Measurements from ENCODE around the gene KCNMB2.

Gene KCNMB2

DNA sequence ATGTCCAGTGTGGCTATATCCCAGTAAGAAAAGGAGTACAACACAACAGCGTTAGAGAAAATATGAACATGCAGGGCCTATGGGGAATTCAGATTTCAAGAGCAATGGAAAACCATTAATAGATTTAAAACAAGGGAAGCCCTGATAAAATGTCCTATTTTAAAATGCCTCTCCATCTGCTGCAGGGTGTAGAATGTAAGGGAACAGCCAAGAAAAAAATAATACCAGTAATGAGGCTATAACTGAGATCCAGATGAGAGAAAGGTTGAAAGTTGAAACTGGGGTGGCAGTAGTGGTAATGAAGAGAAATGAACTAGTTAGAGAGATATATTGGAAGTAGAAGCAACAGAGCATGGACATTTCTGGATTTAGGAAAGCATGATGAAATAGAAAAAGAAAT is 226.1 kb downstream of the KCNMB2 start:
- no peak for DNase-seq

DNA sequence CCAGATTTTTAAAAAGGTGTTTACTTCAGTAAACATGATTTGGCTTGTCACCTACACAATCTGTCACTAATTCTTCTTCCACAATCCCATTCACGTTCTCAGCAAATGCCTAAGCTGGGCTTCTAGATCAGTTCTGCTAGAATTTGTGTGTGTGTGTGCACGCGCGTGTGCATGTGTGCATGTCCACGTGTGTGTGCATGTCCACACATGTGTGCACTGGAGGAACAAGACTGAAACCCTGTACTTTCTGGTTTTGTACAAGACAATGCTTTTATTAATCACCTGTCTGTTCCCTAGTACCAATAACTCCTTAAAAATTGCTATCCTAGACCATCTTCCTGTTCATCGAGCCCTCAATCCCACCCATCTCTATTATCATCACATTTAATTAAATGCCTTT is 229.2 kb downstream of the KCNMB2 start:
- DNase-seq: no peak

DNA sequence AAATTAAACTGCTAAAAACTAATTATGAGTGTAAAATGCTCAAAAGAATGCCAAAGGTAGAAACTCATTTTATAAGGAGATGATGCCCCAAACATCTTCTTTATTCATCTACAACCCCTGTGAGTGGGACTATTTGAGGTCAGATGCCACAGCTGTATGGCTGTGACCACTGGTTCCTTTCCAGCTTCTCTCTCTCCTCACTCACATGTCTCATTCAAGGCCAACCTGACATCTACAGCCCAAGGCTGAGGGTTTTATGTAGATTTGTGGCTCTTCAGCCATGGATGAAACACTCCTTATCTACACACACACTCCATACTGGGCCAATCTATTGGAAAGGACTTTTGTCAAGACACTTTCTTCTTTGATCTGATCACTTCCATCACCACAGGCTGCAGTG is 231.3 kb downstream of the KCNMB2 start:
- no peak for DNase-seq

DNA sequence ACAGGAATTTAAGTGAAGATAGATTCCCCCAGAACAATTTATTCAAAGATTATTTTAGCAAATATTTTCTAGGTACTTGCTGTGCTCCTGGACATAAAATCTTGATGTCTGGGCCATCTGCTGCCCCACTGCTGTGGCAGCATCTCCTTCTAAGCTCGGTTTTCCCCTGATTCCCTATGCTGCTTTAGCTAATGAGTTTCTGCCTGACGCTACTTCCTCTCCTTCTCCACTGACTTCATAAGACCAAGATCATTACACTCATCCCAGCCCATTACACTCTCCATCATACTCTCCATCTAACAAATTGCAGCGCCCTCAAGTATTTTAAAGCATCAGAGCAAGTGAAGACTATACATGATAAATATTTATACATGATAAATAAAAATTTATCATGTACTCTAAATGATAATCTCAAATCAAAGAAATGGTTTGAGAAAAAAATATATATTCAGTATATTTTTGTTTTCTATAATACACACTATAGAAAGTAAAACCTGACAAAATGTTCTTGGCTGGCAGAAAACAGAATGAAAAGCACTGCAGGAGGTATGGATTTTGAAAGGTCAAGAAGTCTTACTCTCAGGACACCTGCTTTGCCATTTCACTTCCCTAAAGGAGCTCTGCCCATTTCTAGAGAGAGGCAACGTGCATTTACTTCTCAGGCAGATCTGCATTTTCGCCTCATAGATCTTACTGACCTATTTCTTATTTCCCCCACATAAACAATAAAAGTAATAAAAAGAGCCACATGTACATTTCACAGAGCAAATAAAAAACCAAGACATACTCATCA is 232.0 kb downstream of the KCNMB2 start:
- no peak for DNase-seq

DNA sequence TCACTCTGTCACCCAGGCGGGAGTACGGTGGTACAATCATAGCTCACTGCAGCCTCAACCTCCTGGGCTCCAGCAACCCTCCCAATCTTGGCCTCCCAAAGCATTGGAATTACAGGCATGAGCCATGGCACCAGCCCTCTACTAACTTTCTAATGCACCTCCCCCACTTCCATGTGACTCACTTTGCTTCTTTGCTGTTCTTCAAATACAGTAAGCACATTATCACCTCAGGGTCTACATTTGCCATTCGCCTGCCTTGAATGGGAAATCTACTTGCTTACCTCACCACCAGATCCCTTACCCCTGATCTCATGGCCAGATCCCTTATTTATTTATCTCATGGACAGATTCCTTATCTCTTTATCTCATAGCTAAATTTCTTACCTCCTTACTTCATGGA is 235.3 kb downstream of the KCNMB2 start:
- no peak for DNase-seq

DNA sequence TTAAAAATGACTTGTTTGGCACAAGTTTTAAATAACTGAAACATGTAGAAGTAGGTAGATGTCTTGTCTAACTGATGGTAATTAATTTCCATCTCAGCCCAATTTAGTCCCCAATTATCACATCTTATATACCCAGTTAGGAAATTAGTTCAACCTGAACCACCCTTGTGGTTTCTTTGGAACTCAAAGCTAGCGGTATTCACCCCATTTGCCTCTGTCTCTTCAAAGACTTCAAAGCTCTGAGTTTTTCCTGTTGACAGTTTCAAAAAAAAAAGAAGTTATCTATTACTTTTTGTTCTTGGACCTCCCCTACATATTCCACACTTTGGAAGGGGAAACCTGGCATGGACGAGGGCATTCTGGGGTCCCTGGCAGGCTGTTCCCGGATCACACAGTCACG is 236.5 kb downstream of the KCNMB2 start:
- no peak for DNase-seq

DNA sequence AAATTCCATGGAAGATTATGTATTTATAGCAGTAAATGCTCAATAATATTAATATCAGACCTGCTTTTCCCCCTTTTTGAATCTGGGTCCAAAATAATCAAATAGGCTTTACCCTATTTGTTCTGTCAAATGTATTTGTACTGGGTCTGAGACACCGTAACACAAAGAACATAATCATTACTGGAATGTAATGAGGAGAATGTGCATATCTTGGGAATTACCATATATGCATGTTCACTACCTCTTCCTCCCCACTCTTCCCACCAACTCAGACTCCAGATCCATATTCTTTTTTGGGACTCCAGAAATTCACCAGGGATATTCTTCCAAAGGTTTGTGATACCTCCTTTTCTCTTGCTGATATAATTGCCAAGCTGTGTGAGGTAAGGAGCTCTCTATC is 237.1 kb downstream of the KCNMB2 start:
- no peak for DNase-seq

DNA sequence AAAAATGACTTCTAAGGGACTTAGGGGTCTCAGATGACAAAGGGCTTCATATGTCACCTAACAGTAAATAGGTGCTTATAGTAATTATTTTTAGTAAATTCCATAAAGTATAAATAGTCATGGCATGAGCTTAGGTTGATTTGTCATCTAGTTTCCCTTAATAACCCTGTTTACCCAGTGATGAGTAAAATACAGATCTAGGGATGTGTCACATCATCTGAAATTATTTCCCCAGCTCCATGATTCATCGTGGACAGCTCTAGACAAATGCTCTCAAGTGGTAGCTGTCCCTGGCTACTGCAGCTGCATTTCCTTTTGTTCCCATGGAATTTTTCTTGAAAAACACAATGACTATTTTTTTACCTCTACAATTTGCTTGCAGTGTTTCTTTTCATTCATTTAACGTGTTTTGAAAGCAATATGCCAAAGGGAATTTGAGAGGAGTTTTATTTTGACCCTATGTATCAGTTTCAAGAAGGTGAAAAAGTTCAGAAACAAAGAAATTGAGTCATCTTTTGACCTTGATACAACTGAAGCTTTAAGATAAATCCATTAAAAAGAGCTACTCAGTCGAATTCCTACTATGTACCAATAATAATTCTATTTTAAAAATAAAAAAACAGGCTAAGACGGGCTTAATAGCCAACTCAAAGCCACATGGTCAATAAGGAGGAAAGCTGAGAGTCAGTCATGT is 241.6 kb downstream of the KCNMB2 start:
- DNase-seq: peak in 1 of 2 experiments; percentile 66

DNA sequence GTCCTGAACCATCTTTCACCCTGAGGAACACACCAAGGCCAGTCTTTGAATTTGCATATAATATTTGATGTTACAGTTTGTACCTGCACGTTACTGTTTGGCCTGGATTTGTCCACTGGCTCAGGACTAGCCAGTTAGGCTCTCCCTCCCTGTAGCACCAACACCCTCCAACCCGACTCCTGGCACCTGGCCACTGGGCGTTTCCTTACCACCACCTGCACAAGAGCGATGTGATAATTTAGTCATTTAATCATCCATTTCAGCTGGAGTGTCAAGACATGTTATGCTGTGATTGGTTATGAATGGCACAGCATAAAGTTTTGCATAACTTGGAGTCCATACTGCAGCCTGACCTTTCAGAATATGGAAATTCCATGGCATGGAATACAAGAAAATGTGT is 242.4 kb downstream of the KCNMB2 start:
- peak; percentile 96 to 99 for DNase-seq

DNA sequence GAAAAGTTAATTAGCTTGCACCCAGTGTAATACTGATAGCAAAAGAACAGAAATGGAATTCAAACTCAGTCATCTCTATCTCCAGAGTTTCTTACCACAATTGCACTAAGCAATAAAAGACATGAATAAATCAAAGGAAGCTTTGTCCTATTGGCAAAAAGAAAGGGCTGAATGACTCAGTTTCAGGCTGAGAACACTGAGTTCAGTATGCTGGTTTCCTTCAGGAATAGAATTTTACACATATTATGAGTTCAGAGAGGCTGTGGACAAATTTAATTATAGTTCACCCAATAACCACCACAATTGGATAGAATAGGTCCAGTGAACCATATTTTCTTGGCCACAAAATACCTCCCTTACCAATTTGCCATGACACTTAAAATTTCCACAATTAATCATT is 249.7 kb downstream of the KCNMB2 start:
- no peak for DNase-seq

DNA sequence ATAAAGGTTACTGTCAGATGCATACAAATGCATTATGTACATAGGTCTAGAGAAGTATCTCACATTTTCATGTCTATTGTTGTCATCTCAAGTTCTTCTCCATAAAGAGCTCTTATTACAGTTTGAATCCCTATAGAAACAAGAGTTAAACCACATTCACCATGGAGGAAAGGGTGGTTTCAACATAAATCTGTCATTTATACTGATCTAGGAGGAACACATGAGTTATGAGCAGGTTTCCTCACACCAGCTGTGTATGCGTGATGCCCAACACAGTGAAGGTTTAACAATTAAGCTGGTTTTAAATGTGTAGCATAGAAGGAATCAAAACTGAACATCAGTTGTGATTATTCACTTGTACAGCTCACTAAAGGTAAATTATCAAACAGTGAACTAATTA is 251.7 kb downstream of the KCNMB2 start:
- DNase-seq: no peak

DNA sequence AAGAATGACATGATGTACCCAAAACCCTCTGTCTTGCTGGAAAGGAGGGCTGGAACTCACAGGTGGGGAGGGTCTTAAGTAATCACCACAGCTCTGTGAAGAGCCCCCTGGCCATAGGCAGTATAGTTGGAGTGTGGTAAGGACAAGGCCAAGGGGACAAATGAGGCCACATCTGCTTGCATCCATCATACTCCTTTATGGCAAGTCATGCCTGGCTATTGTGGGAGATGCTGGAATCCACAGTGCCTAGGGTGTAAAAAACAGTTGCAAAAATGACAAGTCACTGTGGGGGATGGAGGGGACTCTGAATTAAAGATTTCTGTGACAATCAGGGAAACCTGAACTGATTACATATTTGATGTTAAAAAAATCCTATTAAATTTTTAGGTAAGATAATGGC is 258.5 kb downstream of the KCNMB2 start:
- no peak for DNase-seq

DNA sequence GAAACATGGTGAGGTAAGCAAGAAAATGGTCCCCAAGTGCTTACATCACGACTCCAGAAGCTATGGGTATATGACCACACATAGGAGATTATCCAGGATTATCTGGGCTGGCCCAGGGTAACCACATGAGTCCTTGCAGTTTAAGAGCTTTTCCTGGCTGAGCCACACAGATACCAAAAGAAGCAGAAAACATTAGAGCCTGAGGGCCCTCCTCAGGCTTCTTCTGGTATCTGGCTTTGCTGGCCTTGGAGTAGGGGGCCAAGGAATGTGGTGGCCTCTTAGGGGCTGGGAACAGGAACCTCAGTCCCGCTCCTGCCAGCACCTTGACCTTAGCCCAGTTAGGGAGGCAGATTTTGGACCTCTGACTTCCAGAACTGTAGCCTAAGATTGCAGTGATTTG is 259.1 kb downstream of the KCNMB2 start:
- no peak for DNase-seq

DNA sequence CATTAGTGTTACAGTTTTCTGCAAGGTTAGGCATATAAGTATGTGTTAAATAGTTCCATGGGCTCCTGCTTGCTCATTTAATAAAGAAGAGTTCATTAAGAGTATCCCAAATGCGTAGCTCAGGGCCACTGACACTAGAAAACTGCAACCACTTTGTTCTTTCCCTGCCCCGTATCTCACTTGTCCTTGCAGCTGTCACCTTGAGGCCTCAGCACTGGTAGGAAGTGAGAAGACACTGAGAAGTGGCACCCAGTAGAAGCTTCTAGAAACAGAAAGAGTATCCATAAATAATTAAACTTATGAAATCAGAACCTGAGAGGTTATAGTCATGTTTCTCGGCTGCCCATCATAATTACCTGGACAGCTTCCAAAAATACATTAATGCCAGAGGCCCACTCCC is 266.0 kb downstream of the KCNMB2 start:
- DNase-seq: peak; percentile 62 to 86

DNA sequence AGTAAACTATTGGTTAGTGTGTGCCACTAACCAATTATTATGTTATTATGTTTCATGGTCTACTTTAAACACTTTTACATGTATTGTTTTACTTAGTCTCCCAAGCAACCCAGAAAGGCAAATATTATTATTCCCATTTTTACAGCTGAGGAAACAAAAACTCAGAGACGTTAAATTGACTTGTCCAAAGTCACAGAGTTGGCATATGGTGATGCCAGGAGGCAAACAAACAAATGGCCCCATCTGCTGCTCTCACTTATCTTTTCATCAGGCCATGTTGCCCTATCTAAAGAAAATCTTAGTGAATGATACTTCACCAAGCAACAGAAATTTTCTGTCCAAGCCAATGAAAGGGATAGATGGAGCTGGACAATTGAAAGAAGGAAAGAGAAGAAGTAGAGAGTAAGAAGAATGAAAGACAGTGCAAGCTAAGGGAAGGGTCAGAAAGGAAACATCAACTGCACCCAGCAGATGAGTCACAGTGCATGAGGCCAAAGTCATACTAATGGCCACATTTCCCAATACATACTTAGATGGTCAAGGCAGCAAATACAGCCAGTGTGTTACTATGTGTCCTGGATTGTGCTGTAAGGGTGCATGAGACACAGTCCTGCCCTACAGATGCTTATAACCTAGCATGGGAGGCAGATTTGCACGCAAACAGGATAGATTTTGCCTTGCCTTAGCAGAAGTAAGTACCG is 266.9 kb downstream of the KCNMB2 start:
- DNase-seq: peak; percentile 91 to 99

DNA sequence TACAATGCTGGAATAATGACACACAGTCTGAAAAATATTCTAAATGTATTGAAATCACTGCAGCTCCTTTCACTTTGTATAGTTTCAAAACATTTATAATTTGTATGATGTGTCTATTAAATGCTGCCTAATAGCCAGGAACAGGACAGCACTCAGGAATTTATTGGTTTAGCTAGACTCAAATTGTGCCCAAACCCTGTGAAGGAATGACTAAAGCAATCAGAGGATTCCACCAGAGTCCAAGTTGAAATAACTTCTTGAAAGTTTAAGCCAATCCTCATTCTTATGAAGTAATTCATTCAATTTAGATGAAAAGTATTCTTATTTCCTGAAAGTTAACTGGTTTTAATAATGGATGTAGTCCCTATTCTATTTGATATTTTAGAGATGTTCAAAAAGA is 268.4 kb downstream of the KCNMB2 start:
- DNase-seq: no peak

DNA sequence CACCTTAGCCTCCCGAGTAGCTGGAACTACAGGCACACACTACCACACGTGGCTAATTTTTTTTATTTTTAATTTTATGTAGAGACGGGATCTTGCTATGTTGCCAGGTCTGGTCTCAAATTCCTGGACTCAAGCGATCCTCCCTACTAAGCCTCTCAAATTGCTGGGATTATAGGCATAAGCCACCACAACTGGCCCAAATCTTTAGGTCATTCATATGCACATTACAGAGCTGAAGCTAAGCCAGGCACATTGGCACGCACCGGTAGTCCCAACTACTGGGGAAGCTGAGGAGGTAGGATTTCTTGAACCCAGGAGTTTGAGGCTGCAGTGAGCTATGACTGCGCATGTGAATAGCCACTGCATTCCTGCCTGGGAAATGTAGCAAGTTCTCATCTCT is 269.5 kb downstream of the KCNMB2 start:
- no peak for DNase-seq

DNA sequence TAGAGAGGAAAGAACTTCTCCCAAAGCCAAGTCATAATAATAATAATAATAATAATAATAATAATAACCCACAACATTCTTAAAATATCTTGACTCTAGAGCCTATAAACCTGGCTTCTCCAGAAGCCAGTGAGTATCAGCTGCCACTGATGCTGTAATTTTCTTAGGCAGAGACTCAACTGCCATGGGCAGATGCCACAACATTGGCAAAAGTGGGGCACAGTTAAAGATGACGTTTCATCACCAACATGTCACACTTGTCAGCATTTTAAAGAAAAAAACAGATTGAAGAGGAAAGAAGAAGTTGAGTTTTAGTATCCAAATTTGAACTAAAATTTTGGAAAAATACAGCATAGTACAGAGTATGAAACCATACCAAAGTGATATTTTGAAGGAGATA is 270.4 kb downstream of the KCNMB2 start:
- DNase-seq: no peak

DNA sequence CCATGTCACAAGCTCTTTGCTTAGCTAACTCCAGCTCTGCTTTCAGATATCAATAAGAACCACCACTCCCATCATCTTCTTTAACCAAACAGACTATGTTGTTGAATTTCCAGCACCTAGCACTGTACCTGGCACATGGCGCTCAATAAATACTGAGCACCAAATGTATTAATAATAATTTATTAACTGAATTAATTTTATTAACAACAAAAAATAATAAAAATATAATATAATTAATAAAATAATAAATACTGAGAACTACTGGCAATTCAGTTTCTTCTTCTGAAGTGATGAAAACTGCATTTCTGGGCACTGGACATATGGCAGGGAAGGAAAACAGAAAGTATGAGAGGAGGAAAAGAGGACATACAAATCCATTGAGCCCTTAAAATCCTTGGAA is 271.5 kb downstream of the KCNMB2 start:
- no peak for DNase-seq

DNA sequence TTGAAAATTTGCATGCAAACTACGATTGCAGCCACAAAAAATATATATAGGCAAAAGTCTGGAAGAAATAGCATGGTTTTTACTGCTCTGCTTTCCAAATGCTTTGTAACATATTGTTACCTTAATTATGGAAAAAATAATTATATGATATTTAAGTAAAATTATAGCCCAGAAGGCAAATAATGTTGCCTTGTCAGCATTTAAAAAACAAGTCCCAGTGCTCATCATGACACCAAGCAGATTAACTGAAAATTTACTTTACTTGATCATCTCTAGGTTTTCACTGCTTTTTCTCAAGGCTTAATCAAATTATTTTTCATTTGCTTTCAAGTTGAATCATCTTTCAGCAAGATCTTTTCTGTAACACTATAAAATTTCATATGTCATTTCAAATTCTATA is 272.5 kb downstream of the KCNMB2 start:
- peak in 1 of 2 experiments; percentile 71 for DNase-seq

DNA sequence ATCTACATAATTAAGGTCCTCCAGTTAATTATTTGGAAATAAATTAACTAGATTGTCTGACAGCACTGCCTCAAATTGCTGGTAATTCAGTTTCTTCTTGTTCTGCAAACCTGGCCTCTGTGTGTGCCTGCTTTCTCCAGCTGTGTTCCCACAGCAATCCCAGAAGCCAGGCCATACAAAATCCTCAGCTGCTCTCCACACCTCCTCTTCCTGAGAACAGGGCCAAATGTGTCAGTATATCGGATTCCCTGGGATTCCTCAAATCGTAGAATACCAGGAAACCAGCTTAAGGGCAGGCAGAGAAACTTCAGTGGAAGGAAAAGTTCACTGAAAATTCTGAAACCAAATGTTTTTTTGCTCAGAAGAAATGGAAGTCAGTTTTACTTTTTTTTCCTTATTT is 273.9 kb downstream of the KCNMB2 start:
- peak; percentile 74 to 92 for DNase-seq

DNA sequence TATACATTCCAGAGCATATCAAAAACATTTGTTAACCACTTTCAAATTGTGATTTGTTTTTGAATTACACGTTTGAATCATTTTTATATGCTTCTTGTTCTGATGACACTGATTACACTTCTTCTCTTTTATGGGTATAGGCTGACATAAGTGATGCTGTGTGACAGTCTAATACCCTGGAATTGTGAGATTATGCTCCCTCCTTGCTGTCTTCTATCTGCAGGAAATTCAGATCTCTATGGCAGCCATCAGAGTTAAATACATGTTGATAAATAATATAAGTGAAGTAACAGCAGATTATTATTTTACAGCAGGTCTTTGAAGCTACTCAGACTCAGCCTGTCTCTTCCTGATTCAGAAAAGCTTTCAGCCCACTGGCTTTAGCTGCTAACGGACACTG is 286.5 kb downstream of the KCNMB2 start:
- no peak for DNase-seq

DNA sequence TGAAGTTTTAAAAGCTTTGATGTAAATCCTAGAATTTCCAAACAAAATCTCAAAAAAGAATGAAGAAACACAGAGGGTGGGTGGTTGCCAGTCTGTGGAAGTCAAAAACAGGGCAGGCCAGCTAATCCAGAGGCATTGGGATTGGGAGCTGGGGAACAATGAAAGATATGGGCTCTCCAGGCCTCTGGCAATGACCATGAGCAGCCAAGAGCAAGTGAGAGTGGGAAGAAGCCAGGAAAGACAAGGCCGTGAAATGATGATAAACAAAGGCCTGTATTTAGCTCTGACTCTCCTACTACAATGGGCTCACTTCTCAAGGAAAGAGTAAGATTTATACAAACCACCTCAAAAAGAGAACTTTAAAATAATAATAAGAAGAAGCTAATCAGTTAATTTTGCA is 286.9 kb downstream of the KCNMB2 start:
- DNase-seq: no peak

Data from NCI-H2081 (cell line).